Measurements from ENCODE around the gene STIMATE.
A peak's percentile ranks its signal among the peaks of the same experiment; 100 is the strongest.

DNA sequence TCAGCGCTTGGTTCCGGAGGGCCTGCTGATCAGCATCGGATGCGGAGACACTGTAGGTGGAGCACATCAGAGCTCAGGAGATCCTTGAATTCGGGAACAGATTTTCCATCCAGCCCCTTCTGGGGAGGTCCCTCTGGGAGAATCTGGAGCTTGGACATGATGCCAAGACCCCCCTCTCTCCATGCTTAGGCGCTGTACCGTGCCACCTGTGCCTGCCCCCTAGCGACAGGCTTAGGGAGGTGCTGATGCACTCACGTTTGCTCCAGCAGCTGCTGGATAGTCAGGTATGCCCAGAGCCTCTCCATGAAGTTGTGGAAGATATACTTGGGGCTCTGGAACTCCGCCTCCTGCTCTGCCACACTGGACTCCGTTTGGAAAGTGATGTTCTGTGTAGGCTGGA is 76.6 kb downstream of the STIMATE start:
- TF ChIP-seq, protein P1, sequence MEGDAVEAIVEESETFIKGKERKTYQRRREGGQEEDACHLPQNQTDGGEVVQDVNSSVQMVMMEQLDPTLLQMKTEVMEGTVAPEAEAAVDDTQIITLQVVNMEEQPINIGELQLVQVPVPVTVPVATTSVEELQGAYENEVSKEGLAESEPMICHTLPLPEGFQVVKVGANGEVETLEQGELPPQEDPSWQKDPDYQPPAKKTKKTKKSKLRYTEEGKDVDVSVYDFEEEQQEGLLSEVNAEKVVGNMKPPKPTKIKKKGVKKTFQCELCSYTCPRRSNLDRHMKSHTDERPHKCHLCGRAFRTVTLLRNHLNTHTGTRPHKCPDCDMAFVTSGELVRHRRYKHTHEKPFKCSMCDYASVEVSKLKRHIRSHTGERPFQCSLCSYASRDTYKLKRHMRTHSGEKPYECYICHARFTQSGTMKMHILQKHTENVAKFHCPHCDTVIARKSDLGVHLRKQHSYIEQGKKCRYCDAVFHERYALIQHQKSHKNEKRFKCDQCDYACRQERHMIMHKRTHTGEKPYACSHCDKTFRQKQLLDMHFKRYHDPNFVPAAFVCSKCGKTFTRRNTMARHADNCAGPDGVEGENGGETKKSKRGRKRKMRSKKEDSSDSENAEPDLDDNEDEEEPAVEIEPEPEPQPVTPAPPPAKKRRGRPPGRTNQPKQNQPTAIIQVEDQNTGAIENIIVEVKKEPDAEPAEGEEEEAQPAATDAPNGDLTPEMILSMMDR (IDR thresholded peaks at IDR 0.05) = peak in 1 of 4 experiments; percentile 30
- no peak for TF ChIP-seq POLR2A (IDR thresholded peaks at IDR 0.05)
- no peak for TF ChIP-seq POLR2AphosphoS5 (IDR thresholded peaks at IDR 0.05)
